ENCODE measurements around the gene SLC6A9. TPM values are rescaled to one million over a fixed set of nuclear protein-coding genes. Genes with fewer than 3 reads are reported as not detected.
A peak's percentile ranks its signal among the peaks of the same experiment; 100 is the strongest.

SLC6A9 gene
- total RNA-seq, 1 donor = 25.9 TPM

DNA sequence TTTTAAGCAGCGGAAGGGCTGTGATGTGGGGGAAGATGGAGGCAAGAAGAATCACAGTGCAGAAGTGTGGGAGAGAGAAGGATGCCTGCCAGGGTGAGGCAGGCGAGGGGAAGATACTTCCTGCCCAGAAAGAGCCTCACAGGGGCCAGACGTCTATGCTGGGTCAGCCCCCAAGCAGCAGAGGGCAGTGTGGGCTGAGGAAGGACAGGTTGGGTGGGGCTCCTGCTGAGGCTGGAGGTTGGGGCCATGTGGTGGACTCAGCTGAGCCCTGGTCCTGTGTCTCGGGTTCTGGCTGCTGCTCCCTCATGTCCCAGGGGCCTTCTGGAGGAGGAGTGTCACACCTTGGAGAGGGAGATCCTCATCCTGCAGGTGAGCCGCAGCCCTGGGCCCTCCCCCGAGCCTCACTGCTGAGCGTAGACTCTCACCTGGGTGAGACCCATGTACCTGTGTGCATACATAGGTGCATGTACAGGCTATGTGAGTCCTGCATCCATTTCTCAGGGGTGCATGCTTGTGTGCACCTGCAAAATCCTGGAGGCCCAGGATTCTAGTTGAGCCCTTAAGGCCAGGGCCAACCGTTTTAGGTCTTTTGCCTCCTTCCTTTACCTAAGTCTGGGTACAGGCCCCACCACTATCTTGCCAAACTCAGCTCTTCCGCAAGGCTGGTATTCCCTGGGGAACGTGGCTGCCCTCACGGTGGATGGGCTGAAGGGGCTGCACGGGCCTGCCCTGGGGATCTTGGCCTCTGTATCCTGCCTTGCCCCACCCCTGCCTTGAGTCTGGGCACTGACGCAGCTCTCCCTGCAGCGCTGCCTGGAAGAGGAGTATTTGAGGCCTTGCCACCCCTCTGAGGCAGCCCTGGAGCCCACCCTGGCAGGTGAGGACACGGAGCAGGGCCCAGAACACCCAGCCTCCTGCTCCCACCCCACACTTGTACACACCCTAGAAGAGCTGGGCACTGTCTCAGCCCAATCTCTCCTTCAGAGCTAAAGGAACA is 36.2 kb downstream of the SLC6A9 start:
- peak; percentile 38 for TF ChIP-seq CTCF (IDR thresholded peaks at IDR 0.05; ENCODE audit: insufficient read depth, low read length)

GRCh38 chr1:43994071-43994470 is 37.2 kb downstream of the SLC6A9 start:
- TF ChIP-seq CTCF (IDR thresholded peaks at IDR 0.05; ENCODE audit: insufficient read depth, low read length) = no peak
- no peak for DNase-seq (ENCODE audit: low read depth)
- no peak overlapping the region for H3K4me3 ChIP-seq (ENCODE audit: low read depth, low read length)

More for the DNA sequence above, 36.2 kb downstream of the SLC6A9 start:
- DNase-seq (ENCODE audit: low read depth) = no peak
- H3K4me3 ChIP-seq (ENCODE audit: low read depth, low read length) = no peak overlapping the region

- no peak overlapping the region for H3K4me3 ChIP-seq (ENCODE audit: low read depth, low read length)
- no peak for DNase-seq (ENCODE audit: low read depth)
- TF ChIP-seq CTCF (IDR thresholded peaks at IDR 0.05; ENCODE audit: insufficient read depth, low read length) = no peak
Observed at GRCh38 chr1:43993206-43993914, 37.9 kb downstream of the SLC6A9 start.

GRCh38 chr1:43992232-43992995 is 38.8 kb downstream of the SLC6A9 start:
- DNase-seq (ENCODE audit: low read depth) = no peak
- no peak for TF ChIP-seq CTCF (IDR thresholded peaks at IDR 0.05; ENCODE audit: insufficient read depth, low read length)
- peak overlapping the region; percentile 75 for H3K4me3 ChIP-seq (ENCODE audit: low read depth, low read length)

- TF ChIP-seq CTCF (IDR thresholded peaks at IDR 0.05; ENCODE audit: insufficient read depth, low read length) = no peak
- H3K4me3 ChIP-seq (ENCODE audit: low read depth, low read length) = peak within 1 kb of the TSS; percentile 75
- peak; percentile 75 for DNase-seq (ENCODE audit: low read depth)
Observed at GRCh38 chr1:43991476-43992231, 39.6 kb downstream of the SLC6A9 start, which contains the start of gene CCDC24. Gene CCDC24 (plus strand): TSS chr1:43991599. CDS start chr1:43991879, 280 bp downstream.

GRCh38 chr1:43991200-43991475 is 40.1 kb downstream of the SLC6A9 start:
- H3K4me3 ChIP-seq (ENCODE audit: low read depth, low read length) = peak overlapping the region; percentile 75

More at GRCh38 chr1:43991200-43991475, 40.1 kb downstream of the SLC6A9 start:
- no peak for DNase-seq (ENCODE audit: low read depth)
- TF ChIP-seq CTCF (IDR thresholded peaks at IDR 0.05; ENCODE audit: insufficient read depth, low read length) = no peak

All from fibroblast of the aortic adventitia (primary cell).